ENCODE results near the gene SLC25A6. TPM values are rescaled to one million over a fixed set of nuclear protein-coding genes. Genes with fewer than 3 reads are reported as not detected.

SLC25A6 gene
- total and polyA plus RNA-seq, 2 of the 13 experiments (the other 11 are each of a cell fraction or from before 2014, with no cell fraction given), result 138 to 581 TPM

DNA sequence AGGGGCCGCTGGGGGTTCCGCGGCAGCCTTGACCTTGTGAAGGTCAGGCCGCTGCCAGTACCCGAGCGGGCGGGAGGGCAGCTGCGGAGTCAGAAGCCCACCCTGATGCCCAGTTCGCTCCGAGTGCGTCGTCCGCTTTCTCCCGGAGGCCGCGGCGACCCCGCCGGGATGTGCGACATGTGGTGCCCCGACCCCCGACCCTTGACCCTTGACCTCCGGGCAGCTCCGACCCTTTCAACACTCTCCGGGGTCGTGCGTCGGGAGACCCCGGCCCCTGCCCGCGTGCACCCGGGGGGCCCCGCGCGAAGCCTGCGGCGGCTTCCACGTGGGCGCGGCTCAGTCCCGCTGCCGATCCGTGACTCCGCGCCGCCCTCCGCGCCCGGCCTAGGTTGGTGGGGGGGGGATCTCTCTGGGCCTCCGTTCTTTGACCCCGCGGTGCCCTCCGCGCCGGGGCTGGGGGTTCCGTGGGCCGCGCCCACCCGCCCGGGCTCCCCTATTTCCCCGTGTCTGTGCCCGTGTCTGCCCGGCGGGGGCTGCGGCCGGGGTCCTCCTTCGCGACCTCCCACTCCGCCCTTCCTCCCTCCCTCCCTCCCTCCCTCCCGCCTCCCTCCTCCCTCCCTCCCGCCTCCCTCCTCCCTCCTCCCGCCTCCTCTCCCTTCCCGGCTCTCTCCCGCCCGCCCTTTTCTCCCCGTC is 609 bp upstream of the SLC25A6 start (continued):
- TF ChIP-seq, protein P1, sequence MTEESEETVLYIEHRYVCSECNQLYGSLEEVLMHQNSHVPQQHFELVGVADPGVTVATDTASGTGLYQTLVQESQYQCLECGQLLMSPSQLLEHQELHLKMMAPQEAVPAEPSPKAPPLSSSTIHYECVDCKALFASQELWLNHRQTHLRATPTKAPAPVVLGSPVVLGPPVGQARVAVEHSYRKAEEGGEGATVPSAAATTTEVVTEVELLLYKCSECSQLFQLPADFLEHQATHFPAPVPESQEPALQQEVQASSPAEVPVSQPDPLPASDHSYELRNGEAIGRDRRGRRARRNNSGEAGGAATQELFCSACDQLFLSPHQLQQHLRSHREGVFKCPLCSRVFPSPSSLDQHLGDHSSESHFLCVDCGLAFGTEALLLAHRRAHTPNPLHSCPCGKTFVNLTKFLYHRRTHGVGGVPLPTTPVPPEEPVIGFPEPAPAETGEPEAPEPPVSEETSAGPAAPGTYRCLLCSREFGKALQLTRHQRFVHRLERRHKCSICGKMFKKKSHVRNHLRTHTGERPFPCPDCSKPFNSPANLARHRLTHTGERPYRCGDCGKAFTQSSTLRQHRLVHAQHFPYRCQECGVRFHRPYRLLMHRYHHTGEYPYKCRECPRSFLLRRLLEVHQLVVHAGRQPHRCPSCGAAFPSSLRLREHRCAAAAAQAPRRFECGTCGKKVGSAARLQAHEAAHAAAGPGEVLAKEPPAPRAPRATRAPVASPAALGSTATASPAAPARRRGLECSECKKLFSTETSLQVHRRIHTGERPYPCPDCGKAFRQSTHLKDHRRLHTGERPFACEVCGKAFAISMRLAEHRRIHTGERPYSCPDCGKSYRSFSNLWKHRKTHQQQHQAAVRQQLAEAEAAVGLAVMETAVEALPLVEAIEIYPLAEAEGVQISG (CRISPR knock-in tag; IDR thresholded peaks at IDR 0.05), result peak; percentile 44
- peak; percentile 92 for TF ChIP-seq RBFOX2 (IDR thresholded peaks at IDR 0.05; ENCODE audit: low read depth, low read length)
- TF ChIP-seq ZNF773 (CRISPR knock-in tag; IDR thresholded peaks at IDR 0.05; ENCODE audit: borderline replicate concordance), result 0 out of 2 replicates have a peak, but pooled peaks have one; percentile 51
- TF ChIP-seq AGO2 (optimal IDR thresholded peaks at IDR 0.05; ENCODE audit: low read depth, low read length), result peak; percentile 93
- peak; percentile 98 for TF ChIP-seq NR2C2 (CRISPR knock-in tag; IDR thresholded peaks at IDR 0.05; ENCODE audit: borderline replicate concordance)
- TF ChIP-seq, protein P2, sequence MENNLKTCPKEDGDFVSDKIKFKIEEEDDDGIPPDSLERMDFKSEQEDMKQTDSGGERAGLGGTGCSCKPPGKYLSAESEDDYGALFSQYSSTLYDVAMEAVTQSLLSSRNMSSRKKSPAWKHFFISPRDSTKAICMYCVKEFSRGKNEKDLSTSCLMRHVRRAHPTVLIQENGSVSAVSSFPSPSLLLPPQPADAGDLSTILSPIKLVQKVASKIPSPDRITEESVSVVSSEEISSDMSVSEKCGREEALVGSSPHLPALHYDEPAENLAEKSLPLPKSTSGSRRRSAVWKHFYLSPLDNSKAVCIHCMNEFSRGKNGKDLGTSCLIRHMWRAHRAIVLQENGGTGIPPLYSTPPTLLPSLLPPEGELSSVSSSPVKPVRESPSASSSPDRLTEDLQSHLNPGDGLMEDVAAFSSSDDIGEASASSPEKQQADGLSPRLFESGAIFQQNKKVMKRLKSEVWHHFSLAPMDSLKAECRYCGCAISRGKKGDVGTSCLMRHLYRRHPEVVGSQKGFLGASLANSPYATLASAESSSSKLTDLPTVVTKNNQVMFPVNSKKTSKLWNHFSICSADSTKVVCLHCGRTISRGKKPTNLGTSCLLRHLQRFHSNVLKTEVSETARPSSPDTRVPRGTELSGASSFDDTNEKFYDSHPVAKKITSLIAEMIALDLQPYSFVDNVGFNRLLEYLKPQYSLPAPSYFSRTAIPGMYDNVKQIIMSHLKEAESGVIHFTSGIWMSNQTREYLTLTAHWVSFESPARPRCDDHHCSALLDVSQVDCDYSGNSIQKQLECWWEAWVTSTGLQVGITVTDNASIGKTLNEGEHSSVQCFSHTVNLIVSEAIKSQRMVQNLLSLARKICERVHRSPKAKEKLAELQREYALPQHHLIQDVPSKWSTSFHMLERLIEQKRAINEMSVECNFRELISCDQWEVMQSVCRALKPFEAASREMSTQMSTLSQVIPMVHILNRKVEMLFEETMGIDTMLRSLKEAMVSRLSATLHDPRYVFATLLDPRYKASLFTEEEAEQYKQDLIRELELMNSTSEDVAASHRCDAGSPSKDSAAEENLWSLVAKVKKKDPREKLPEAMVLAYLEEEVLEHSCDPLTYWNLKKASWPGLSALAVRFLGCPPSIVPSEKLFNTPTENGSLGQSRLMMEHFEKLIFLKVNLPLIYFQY (CRISPR knock-in tag; IDR thresholded peaks at IDR 0.05; ENCODE audit: borderline replicate concordance), result no peak
- TF ChIP-seq ZNF713 (CRISPR knock-in tag; IDR thresholded peaks at IDR 0.05), result peak; percentile 2; the same call in 1 of the 2 replicates
- peak; percentile 57; the same call in 1 of the 2 replicates for TF ChIP-seq NRL (CRISPR knock-in tag; IDR thresholded peaks at IDR 0.05; ENCODE audit: borderline replicate concordance)
- no peak for TF ChIP-seq ZNF652 (CRISPR knock-in tag; IDR thresholded peaks at IDR 0.05; ENCODE audit: borderline replicate concordance, low read depth)
- TF ChIP-seq ETV5 (CRISPR knock-in tag; IDR thresholded peaks at IDR 0.05; ENCODE audit: borderline replicate concordance), result no peak; the same call in 1 of the 2 replicates
- TF ChIP-seq, protein P3, sequence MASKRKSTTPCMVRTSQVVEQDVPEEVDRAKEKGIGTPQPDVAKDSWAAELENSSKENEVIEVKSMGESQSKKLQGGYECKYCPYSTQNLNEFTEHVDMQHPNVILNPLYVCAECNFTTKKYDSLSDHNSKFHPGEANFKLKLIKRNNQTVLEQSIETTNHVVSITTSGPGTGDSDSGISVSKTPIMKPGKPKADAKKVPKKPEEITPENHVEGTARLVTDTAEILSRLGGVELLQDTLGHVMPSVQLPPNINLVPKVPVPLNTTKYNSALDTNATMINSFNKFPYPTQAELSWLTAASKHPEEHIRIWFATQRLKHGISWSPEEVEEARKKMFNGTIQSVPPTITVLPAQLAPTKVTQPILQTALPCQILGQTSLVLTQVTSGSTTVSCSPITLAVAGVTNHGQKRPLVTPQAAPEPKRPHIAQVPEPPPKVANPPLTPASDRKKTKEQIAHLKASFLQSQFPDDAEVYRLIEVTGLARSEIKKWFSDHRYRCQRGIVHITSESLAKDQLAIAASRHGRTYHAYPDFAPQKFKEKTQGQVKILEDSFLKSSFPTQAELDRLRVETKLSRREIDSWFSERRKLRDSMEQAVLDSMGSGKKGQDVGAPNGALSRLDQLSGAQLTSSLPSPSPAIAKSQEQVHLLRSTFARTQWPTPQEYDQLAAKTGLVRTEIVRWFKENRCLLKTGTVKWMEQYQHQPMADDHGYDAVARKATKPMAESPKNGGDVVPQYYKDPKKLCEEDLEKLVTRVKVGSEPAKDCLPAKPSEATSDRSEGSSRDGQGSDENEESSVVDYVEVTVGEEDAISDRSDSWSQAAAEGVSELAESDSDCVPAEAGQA (IDR thresholded peaks at IDR 0.05; ENCODE audit: low read depth), result no peak
- TF ChIP-seq, protein P3 (CRISPR knock-in tag; IDR thresholded peaks at IDR 0.05; ENCODE audit: borderline replicate concordance), result no peak
- TF ChIP-seq, protein P4, sequence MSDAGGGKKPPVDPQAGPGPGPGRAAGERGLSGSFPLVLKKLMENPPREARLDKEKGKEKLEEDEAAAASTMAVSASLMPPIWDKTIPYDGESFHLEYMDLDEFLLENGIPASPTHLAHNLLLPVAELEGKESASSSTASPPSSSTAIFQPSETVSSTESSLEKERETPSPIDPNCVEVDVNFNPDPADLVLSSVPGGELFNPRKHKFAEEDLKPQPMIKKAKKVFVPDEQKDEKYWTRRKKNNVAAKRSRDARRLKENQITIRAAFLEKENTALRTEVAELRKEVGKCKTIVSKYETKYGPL (CRISPR knock-in tag; IDR thresholded peaks at IDR 0.05), result no peak
